H9 (cell line): ENCODE data around the gene DIS3L2. TPM values are rescaled to one million over a fixed set of nuclear protein-coding genes. Genes with fewer than 3 reads are reported as not detected.
"Not testable (repeated sequence)": the region's sequence is repeated elsewhere in the genome, so short reads cannot be mapped to it uniquely, and the experiment has no call there.

Source experiments
- DNase-seq: peaks from one replicate; pipeline ENCODE4 v3.0.0-alpha.2; 2017
- H2AFZ ChIP-seq: one replicate; pipeline ENCODE4 v1.6.1; 2013; ENCODE audit warnings: mild to moderate bottlenecking, low read length, control low read depth, moderate library complexity
- H2AK5ac ChIP-seq: 2 replicates; pipeline ENCODE4 v1.6.1; 2013; ENCODE audit warnings: low read length, control low read depth, mixed read lengths; ENCODE audit not compliant: insufficient read length
- H2BK120ac ChIP-seq: one replicate; pipeline ENCODE4 v1.6.1; 2013; ENCODE audit warnings: low read depth, mild to moderate bottlenecking, low read length, control low read depth, inconsistent platforms; ENCODE audit not compliant: poor library complexity, severe bottlenecking
- H2BK12ac ChIP-seq: 2 replicates; pipeline ENCODE4 v1.6.1; 2013; ENCODE audit warnings: low read length, control low read depth, mixed read lengths, low read depth; ENCODE audit not compliant: insufficient read length
- H2BK15ac ChIP-seq: 2 replicates; pipeline ENCODE4 v1.6.1; 2013; ENCODE audit warnings: low read depth, low read length, control low read depth
- H2BK20ac ChIP-seq: one replicate; pipeline ENCODE4 v1.6.1; 2013; ENCODE audit warnings: low read depth, mild to moderate bottlenecking, low read length, control low read depth, inconsistent platforms; ENCODE audit not compliant: poor library complexity, severe bottlenecking
- H2BK5ac ChIP-seq: 2 replicates; pipeline ENCODE4 v1.6.1; 2013; ENCODE audit warnings: low read length, control low read depth, mixed read lengths; ENCODE audit not compliant: insufficient read length
- H3K14ac ChIP-seq: 2 replicates; pipeline ENCODE4 v1.6.1; 2013; ENCODE audit warnings: low read length, control low read depth; ENCODE audit not compliant: insufficient read depth
- H3K18ac ChIP-seq: 2 replicates; pipeline ENCODE4 v1.6.1; 2013; ENCODE audit warnings: low read depth, mild to moderate bottlenecking, mixed read lengths, low read length, control low read depth; ENCODE audit not compliant: insufficient read length
- H3K23ac ChIP-seq: 2 replicates; pipeline ENCODE4 v1.6.1; 2013; ENCODE audit warnings: low read length, control low read depth, mixed read lengths, low read depth; ENCODE audit not compliant: insufficient read length
- H3K23me2 ChIP-seq: 2 replicates; pipeline ENCODE4 v1.6.1; 2013; ENCODE audit warnings: low read depth, mild to moderate bottlenecking, mixed read lengths, low read length, control low read depth; ENCODE audit not compliant: insufficient read length, poor library complexity, severe bottlenecking
- H3K27ac ChIP-seq: 2 replicates; pipeline ENCODE4 v1.5.1; 2013; ENCODE audit warnings: low read length, control low read depth, mixed read lengths, low read depth; ENCODE audit not compliant: insufficient read length
- H3K27me3 ChIP-seq: 2 replicates; pipeline ENCODE4 v1.6.1; 2013; ENCODE audit warnings: low read length, control low read depth, inconsistent platforms; ENCODE audit not compliant: insufficient read depth
- H3K4ac ChIP-seq: 2 replicates; pipeline ENCODE4 v1.6.1; 2013; ENCODE audit warnings: low read depth, mild to moderate bottlenecking, control low read depth, inconsistent platforms, low read length, moderate library complexity
- H3K4me1 ChIP-seq: 2 replicates; pipeline ENCODE4 v1.6.1; 2013; ENCODE audit warnings: low read length, control low read depth, inconsistent platforms; ENCODE audit not compliant: insufficient read depth
- H3K4me2 ChIP-seq: 2 replicates; pipeline ENCODE4 v1.6.1; 2013; ENCODE audit warnings: low read length, control low read depth, mixed read lengths; ENCODE audit not compliant: insufficient read length, insufficient read depth
- H3K56ac ChIP-seq: 2 replicates; pipeline ENCODE4 v1.6.1; 2013; ENCODE audit warnings: low read depth, mild to moderate bottlenecking, mixed read lengths, low read length, control low read depth; ENCODE audit not compliant: insufficient read length
- H3K79me1 ChIP-seq: 2 replicates; pipeline ENCODE4 v1.6.1; 2013; ENCODE audit warnings: low read depth, mild to moderate bottlenecking, moderate library complexity, low read length, control low read depth, inconsistent platforms; ENCODE audit not compliant: insufficient read depth, poor library complexity, severe bottlenecking
- H3K79me2 ChIP-seq: 2 replicates; pipeline ENCODE4 v1.6.1; 2013; ENCODE audit warnings: low read length, control low read depth, inconsistent platforms; ENCODE audit not compliant: insufficient read depth
- H3K9ac ChIP-seq: 2 replicates; pipeline ENCODE4 v1.6.1; 2013; ENCODE audit warnings: low read length, control low read depth, mixed read lengths; ENCODE audit not compliant: insufficient read length; ENCODE audit errors: extremely low read depth
- H3K9me3 ChIP-seq: one replicate; pipeline ENCODE4 v1.6.1; 2013; ENCODE audit warnings: low read depth, low read length, inconsistent platforms; ENCODE audit not compliant: control insufficient read depth
- H3T11ph ChIP-seq: one replicate; pipeline ENCODE4 v1.6.1; 2013; ENCODE audit warnings: mild to moderate bottlenecking, low read length, control low read depth, inconsistent platforms
- H4K20me1 ChIP-seq: one replicate; pipeline ENCODE4 v1.6.1; 2013; ENCODE audit not compliant: control insufficient read depth, insufficient read length, insufficient read depth
- H4K5ac ChIP-seq: 2 replicates; pipeline ENCODE4 v1.6.1; 2013; ENCODE audit warnings: low read depth, mild to moderate bottlenecking, mixed read lengths, low read length, control low read depth; ENCODE audit not compliant: insufficient read length
- H4K8ac ChIP-seq: replicated peaks from 2 replicates; pipeline ENCODE4 v1.6.1; 2013; ENCODE audit warnings: low read length, control low read depth, mixed read lengths, low read depth; ENCODE audit not compliant: insufficient read length
- H4K91ac ChIP-seq: 2 replicates; pipeline ENCODE4 v1.6.1; 2013; ENCODE audit warnings: low read depth, mild to moderate bottlenecking, moderate library complexity, mixed read lengths, low read length, control low read depth; ENCODE audit not compliant: insufficient read length
- H3K27ac Mint-ChIP-seq, 3 experiments: 2 replicates in 2 of 3; 3 replicates in 1 of 3; pipeline ENCODE4 v1.8.0; 2020 to 2021; ENCODE audit warnings: mixed read lengths in 3 of 3, mild to moderate bottlenecking in 1 of 3, moderate library complexity in 1 of 3
- H3K27me3 Mint-ChIP-seq: 2 replicates; pipeline ENCODE4 v1.8.0; 2021; ENCODE audit warnings: low read depth, mild to moderate bottlenecking, moderate library complexity, mixed read lengths
- H3K36me3 Mint-ChIP-seq, 3 experiments: 2 replicates in 2 of 3; 3 replicates in 1 of 3; pipeline ENCODE4 v1.8.0; 2020 to 2021; ENCODE audit warnings: low read depth in 3 of 3, mixed read lengths in 3 of 3; ENCODE audit not compliant: insufficient read depth in 1 of 3
- H3K4me1 Mint-ChIP-seq, 2 experiments: 2 replicates each; pipeline ENCODE4 v1.8.0; 2020; ENCODE audit warnings: mixed read lengths in 2 of 2
- H3K4me3 Mint-ChIP-seq, 2 experiments: 2 replicates in 1 of 2; 3 replicates in 1 of 2; pipeline ENCODE4 v1.8.0; 2020 to 2021; ENCODE audit warnings: mild to moderate bottlenecking in 2 of 2, mixed read lengths in 2 of 2, moderate library complexity in 1 of 2
- H3K9me3 Mint-ChIP-seq, 2 experiments: 2 replicates in 1 of 2; 3 replicates in 1 of 2; pipeline ENCODE4 v1.8.0; 2020; ENCODE audit warnings: mild to moderate bottlenecking in 2 of 2, mixed read lengths in 2 of 2, moderate library complexity in 1 of 2
- CTCF ChIP-seq: fragments of 200-600 bp; sonication (generic); conservative IDR thresholded peaks from 3 replicates; pipeline ENCODE4 v1.8.0; 2021; ENCODE audit warnings: antibody characterized with exemption, mild to moderate bottlenecking
- WGBS: extraction: QIAGEN DNeasy Blood & Tissue Kit; methylation state at CpG from one replicate; pipeline ENCODE4 v1.1.7; 2013; ENCODE audit warnings: missing lambda C conversion rate, low lambda C conversion rate, mixed read lengths; ENCODE audit not compliant: insufficient read length; ENCODE audit errors: extremely low coverage; 5-methylcytosine and 5-hydroxymethylcytosine counted together
- total RNA-seq: library from RNA; stranded (reverse); gene quantifications from 2 replicates; pipeline ENCODE4 v1.2.1, GENCODE V29; 2021

DIS3L2 gene
- total RNA-seq, 1 experiment from 2014 or later: 28.1 TPM

GRCh38 chr2:232030229-232030628 lies 68.7 kb downstream of the DIS3L2 start:
- Histone ChIP-seq H3K79me1 (no peaks in the 10 kb centered on the region), H2AFZ (no peak overlapping the region), H3K56ac (no peak overlapping the region), H4K5ac (no peak overlapping the region), H4K20me1 (no peaks in the 10 kb centered on the region), H3K4ac (no peak overlapping the region), H3K4me2 (no peak overlapping the region), H2BK120ac (no peak overlapping the region), H3K27me3 (no peaks in the 10 kb centered on the region), H3K79me2 (no peaks in the 10 kb centered on the region), H3K9ac (no peak overlapping the region), H3K23me2 (no peaks in the 10 kb centered on the region), H3K27ac (no peak overlapping the region), H2BK12ac (no peak overlapping the region), H3K4me1 (no peaks in the 10 kb centered on the region), H4K8ac (no peak overlapping the region), H3K18ac (no peak overlapping the region), H3K23ac (no peak overlapping the region), H3K14ac (no peak overlapping the region), H2BK20ac (no peak overlapping the region), H2AK5ac (no peak overlapping the region), H2BK5ac (no peak overlapping the region), H3T11ph (no peak overlapping the region), H2BK15ac (no peak overlapping the region), H3K9me3 (no peaks in the 10 kb centered on the region), H4K91ac (no peak overlapping the region)
- Mint-ChIP-seq H3K27me3 (peaks cover 2% of the 10 kb centered on the region; the same call in 1 of the 2 replicates), H3K4me1 (peaks cover 3 to 6% of the 10 kb centered on the region in 2 experiments; a peak in 3 of 4 replicates), H3K4me3 (no peak overlapping the region), H3K36me3 (peaks cover 11 to 23% (median 15%) of the 10 kb centered on the region in 3 experiments), H3K27ac (no peak overlapping the region), H3K9me3 (peaks cover 3 to 8% of the 10 kb centered on the region in 2 experiments; a peak in 2 of 5 replicates)
- TF ChIP-seq CTCF: peak; percentile 62
- WGBS: 42% methylated on average over 1 of the region's 2 CpGs
- DNase-seq: no peak

GRCh38 chr2:232035292-232035691 lies 73.8 kb downstream of the DIS3L2 start:
- H2AFZ ChIP-seq, DNase-seq, H4K91ac ChIP-seq, H4K5ac ChIP-seq, H3K79me1 ChIP-seq, H2BK15ac ChIP-seq, H3K79me2 ChIP-seq, H3K4me2 ChIP-seq, H3K27ac ChIP-seq, H3K23me2 ChIP-seq, H3K4ac ChIP-seq, H3K23ac ChIP-seq, H3K27me3 ChIP-seq, H2AK5ac ChIP-seq, H3K4me3 Mint-ChIP-seq, H3K4me1 ChIP-seq, H3K9me3 ChIP-seq, H2BK20ac ChIP-seq, H3T11ph ChIP-seq, H4K8ac ChIP-seq, H3K18ac ChIP-seq, H2BK12ac ChIP-seq, H3K27me3 Mint-ChIP-seq, H3K9ac ChIP-seq, H3K27ac Mint-ChIP-seq, H3K56ac ChIP-seq, H2BK5ac ChIP-seq, H4K20me1 ChIP-seq, H3K14ac ChIP-seq, H2BK120ac ChIP-seq: not testable (repeated sequence)
- no CpG with 5 or more reads among the region's 2 CpGs for WGBS
- H3K9me3 Mint-ChIP-seq: peaks cover 15 to 24% of the 10 kb centered on the region in 2 experiments; a peak in 4 of 5 replicates
- peaks cover 13 to 15% of the 10 kb centered on the region in 2 experiments for H3K4me1 Mint-ChIP-seq
- peaks cover 23 to 40% (median 39%) of the 10 kb centered on the region in 3 experiments for H3K36me3 Mint-ChIP-seq
